ENCODE results near the gene MGARP.

GRCh38 chr4:139315221-139315675 lies 35.2 kb upstream of the MGARP start:
- no peak for TF ChIP-seq EZH2 (IDR thresholded peaks at IDR 0.05; ENCODE audit: low read length, missing control alignments)
- no peak for TF ChIP-seq CTCF (conservative IDR thresholded peaks at IDR 0.05 in 1 of 2, IDR thresholded peaks at IDR 0.05 in 1 of 2; ENCODE audit: low read depth in 1 of 2, low read length in 2 of 2)

Data from fibroblast of lung (primary cell).